ENCODE measurements around the gene AKNAD1. TPM values are rescaled to one million over a fixed set of nuclear protein-coding genes. Genes with fewer than 3 reads are reported as not detected.

Gene AKNAD1
- total RNA-seq, 1 donor from 2014 or later = 0.67 TPM

DNA sequence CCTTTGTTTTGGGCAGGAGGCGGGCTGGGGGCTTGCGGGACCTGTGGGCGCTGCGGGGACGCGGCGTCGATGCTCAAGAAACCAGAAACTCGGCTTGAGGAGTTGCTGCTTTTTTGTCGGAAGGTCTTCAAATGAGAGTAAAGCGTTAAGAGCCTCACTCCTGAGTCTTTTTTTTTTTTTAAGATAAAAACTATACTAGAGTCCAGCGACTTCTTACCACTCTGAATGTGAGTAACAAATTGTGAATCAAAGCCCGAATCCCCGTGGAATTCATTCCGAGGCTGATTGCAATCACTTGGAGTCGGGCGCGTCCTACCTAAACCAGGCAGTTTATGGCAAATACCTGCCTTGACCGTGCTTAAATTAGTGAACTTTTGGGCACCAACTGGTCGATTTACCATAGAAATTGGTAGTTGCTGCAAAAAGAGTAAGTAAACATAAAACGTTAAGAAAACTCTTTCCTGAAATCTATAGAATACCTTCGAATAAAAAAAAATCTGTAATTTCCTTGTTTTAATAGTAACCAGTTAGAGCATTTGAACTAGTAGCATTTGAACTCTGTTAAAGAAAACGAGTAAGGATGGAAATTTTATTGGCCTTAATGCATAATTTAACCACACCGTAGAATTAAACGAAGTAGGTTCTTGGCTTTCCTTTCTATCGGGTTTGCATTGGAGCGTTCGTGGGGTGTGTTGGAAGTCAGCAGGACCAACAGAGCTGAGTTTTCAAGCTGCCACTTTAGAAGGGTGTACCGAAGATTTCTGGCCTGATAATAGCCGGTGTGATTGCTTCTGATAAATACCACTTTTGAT lies 20.7 kb upstream of the AKNAD1 start:
- H3K27me3 ChIP-seq = no peaks in the 10 kb centered on the region
- H3K36me3 ChIP-seq = no peaks in the 10 kb centered on the region
- peaks cover 11% of the 10 kb centered on the region for H3K4me1 ChIP-seq
- intact Hi-C loops (cut with DNase I) = no loop called here
- TF ChIP-seq, protein P1, sequence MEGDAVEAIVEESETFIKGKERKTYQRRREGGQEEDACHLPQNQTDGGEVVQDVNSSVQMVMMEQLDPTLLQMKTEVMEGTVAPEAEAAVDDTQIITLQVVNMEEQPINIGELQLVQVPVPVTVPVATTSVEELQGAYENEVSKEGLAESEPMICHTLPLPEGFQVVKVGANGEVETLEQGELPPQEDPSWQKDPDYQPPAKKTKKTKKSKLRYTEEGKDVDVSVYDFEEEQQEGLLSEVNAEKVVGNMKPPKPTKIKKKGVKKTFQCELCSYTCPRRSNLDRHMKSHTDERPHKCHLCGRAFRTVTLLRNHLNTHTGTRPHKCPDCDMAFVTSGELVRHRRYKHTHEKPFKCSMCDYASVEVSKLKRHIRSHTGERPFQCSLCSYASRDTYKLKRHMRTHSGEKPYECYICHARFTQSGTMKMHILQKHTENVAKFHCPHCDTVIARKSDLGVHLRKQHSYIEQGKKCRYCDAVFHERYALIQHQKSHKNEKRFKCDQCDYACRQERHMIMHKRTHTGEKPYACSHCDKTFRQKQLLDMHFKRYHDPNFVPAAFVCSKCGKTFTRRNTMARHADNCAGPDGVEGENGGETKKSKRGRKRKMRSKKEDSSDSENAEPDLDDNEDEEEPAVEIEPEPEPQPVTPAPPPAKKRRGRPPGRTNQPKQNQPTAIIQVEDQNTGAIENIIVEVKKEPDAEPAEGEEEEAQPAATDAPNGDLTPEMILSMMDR (IDR thresholded peaks at IDR 0.05) = no peak
- no peak for DNase-seq
- peak overlapping the region; percentile 85 for H3K4me3 ChIP-seq
- H3K9me3 ChIP-seq = no peaks in the 10 kb centered on the region
- H3K27ac ChIP-seq = peak overlapping the region; percentile 70
- ATAC-seq = no peak

- no peaks in the 10 kb centered on the region for H3K27me3 ChIP-seq
- no peaks in the 10 kb centered on the region for H3K36me3 ChIP-seq
- no peaks in the 10 kb centered on the region for H3K9me3 ChIP-seq
- peak; percentile 58 for ATAC-seq
- H3K4me1 ChIP-seq = peaks cover 3% of the 10 kb centered on the region
- intact Hi-C loops (cut with DNase I) = no loop called here
- no peak overlapping the region for H3K27ac ChIP-seq
- no peak overlapping the region for H3K4me3 ChIP-seq
- no peak for DNase-seq
- TF ChIP-seq, protein P1 (IDR thresholded peaks at IDR 0.05) = no peak
Measured at GRCh38 chr1:108871050-108871724, 14.3 kb upstream of the AKNAD1 start.

DNA sequence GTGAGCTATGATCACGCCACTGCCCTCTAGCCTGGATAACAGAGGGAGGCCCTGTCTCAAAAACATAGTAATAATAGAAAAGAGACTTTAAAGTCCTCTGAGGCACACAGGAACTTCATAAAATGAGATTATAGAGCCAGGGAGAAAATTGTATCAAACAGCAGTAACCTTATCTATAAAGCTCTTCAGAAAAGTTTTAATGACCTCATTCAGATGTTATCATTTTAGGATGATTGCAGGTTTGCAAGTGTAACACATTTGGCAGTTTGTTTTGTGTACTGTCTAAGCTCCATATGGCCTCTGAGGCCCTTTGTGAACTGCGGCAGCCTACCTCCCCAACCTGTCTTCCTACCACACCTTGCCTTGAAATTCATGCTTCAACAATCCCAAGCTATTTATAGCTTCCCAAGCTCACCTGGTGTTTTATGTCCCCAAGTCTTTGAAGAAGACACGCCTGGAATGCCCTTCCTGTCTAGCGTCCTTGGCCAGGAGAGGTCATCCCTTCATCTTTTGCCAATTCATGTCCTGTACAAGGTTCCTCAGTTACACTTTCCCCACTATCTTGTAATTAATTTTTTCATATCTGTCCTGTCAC lies 8.5 kb upstream of the AKNAD1 start:
- DNase-seq (no peak), ATAC-seq (no peak)

DNA sequence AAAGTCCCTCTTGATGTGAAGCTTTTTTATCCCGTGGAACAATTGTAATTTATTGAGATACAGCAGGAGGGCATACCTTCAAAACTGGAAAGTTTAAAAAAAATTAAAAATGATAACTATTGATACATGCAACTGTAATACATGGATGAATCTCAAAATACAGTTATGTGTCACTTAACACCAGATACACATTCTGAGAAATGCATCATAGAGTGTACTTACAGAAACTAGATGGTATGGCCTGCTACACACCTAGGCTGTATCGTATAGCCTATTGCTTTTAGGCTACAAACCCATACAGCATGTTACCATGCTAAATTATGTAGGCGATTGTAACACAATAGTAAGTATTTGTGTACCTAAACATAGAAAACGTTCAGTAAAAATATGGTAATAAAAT lies 7.1 kb upstream of the AKNAD1 start:
- Histone ChIP-seq H3K36me3 (no peaks in the 10 kb centered on the region), H3K27ac (no peak overlapping the region), H3K9me3 (no peaks in the 10 kb centered on the region), H3K4me3 (no peak overlapping the region), H3K4me1 (no peaks in the 10 kb centered on the region), H3K27me3 (no peaks in the 10 kb centered on the region)
- TF ChIP-seq, protein P1 (IDR thresholded peaks at IDR 0.05) = no peak
- ATAC-seq (no peak), DNase-seq (no peak)
- intact Hi-C loops (cut with DNase I) = no loop called here

More for the DNA sequence above, 8.5 kb upstream of the AKNAD1 start:
- Histone ChIP-seq H3K27ac (no peak overlapping the region), H3K4me1 (no peaks in the 10 kb centered on the region), H3K36me3 (no peaks in the 10 kb centered on the region), H3K4me3 (no peak overlapping the region), H3K27me3 (no peaks in the 10 kb centered on the region), H3K9me3 (no peaks in the 10 kb centered on the region)
- TF ChIP-seq, protein P1 (IDR thresholded peaks at IDR 0.05) = no peak
- intact Hi-C loops (cut with DNase I) = no loop called here

DNA sequence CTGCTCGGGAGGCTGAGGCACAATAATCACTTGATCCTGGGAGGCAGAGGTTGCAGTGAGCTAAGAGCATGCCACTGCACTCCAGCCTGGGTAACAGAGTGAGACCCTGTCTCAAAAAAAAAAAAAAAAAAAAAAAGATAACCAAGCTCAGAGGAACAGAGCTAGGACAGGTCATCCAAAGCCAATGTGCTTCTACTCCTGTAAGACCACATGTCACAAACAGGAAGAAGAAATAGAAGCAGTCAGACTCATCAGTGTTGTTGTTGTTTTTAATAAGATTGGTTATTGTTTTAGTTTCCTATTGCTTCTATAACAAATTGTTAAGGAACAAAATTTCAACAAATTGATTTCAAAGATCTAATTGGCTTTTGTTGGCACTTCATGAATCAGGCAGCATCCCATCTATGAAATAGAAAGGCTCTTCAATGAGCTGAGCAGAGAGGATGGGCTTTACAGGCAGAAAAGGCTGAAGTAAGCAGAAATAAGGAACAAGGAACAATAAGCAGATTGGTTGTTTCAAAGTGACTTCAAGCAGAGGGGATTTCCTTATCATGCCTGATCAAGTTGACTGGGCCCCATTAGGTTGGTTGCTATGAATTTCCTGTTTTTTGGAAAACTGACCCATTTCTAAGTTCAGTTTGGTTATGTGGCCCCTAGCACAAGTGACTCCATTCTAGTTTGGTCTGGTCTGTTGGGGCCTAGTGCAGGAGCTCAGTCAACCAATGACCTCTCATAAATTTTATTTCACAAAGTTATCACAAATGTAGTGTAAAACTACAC lies 6.0 kb upstream of the AKNAD1 start:
- ATAC-seq = no peak
- H3K27ac ChIP-seq = no peak overlapping the region
- H3K9me3 ChIP-seq = no peaks in the 10 kb centered on the region

More for the DNA sequence above, 6.0 kb upstream of the AKNAD1 start:
- Histone ChIP-seq H3K4me1 (no peaks in the 10 kb centered on the region), H3K36me3 (no peaks in the 10 kb centered on the region), H3K27me3 (no peaks in the 10 kb centered on the region), H3K4me3 (no peak overlapping the region)
- no peak for DNase-seq
- TF ChIP-seq, protein P1 (IDR thresholded peaks at IDR 0.05) = no peak
- intact Hi-C loops (cut with DNase I) = no loop called here
